HFFc6 (cell line): Measurements from ENCODE around the gene TTLL5. TPM values are rescaled to one million over a fixed set of nuclear protein-coding genes. Genes with fewer than 3 reads are reported as not detected.

Experiments used
- DNase-seq: peaks from one replicate; pipeline ENCODE4 v3.0.0-alpha.2; 2018
- H3K27ac Mint-ChIP-seq: 2 replicates; pipeline ENCODE4 v1.8.0; 2020; ENCODE audit warnings: mild to moderate bottlenecking, mixed read lengths
- H3K27me3 Mint-ChIP-seq: 2 replicates; pipeline ENCODE4 v1.8.0; 2021; ENCODE audit warnings: mild to moderate bottlenecking, moderate library complexity, mixed read lengths; ENCODE audit not compliant: insufficient read depth
- H3K36me3 Mint-ChIP-seq: 2 replicates; pipeline ENCODE4 v1.8.0; 2021; ENCODE audit warnings: low read depth, mixed read lengths
- H3K4me1 Mint-ChIP-seq: 2 replicates; pipeline ENCODE4 v1.8.0; 2020; ENCODE audit warnings: low read depth, mixed read lengths
- H3K4me3 Mint-ChIP-seq: 2 replicates; pipeline ENCODE4 v1.8.0; 2020; ENCODE audit warnings: mild to moderate bottlenecking, moderate library complexity, mixed read lengths
- H3K9me3 Mint-ChIP-seq: 2 replicates; pipeline ENCODE4 v1.8.0; 2020; ENCODE audit warnings: mild to moderate bottlenecking, mixed read lengths
- total RNA-seq, 6 experiments: library from RNA; stranded (reverse); fragmentation: NEBNext Ultra II Directional; extraction: Animal tissue kit (Norgen Biotek cat#: 25700); gene quantifications; 2 replicates in 1 of 6; 3 replicates in 5 of 6; pipeline ENCODE4 v1.2.3, GENCODE V29; 2021
- TF ChIP-seq, protein P1 (sequence below): fragments of 200-600 bp; sonication (generic); IDR thresholded peaks from 2 replicates; pipeline ENCODE4 v1.5.0; 2021; ENCODE audit warnings: antibody characterized with exemption, mild to moderate bottlenecking

The TTLL5 gene
- total RNA-seq, 6 experiments from 2014 or later, result 22.0 to 28.9 (median 25.0) TPM

DNA sequence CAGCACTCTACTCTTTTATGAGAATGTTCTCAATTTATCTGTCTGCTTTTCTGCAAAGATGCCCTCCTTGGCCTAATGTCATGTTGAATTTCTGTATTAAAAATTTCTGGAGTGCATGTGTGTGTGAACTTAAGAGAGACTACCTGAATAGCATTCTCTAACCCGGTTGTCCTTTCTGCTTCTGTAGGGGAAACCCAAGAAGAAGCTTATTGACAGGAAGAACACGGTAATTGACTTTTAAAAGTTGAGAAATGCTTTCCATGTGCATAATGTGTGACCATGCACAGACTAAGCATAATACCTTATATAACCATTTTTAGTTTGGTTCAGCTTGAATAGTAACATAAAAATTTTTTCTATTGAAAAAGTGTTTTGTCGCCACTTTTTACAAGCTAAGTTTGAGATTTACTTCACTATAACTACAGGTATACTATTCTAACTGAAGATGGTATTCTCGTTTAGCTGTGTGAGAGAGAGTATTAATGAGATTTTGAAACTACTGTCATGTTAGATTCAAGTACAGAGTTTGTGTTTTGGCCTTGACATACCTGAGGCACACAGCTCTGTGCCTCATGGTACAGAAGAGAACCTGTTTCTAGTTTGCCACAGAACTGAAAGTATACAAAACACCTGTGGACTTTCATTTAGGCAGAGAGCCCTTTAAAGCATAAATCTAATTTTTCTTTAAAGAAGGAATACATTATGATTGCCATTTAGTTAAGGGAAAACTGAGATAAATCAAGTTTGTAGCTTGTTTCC is 96.8 kb downstream of the TTLL5 start:
- Mint-ChIP-seq H3K27ac (no peak overlapping the region), H3K4me1 (peaks cover 12% of the 10 kb centered on the region), H3K9me3 (no peaks in the 10 kb centered on the region), H3K36me3 (peaks cover 8% of the 10 kb centered on the region; the same call in 1 of the 2 replicates), H3K27me3 (no peaks in the 10 kb centered on the region; the same call in 1 of the 2 replicates), H3K4me3 (no peak overlapping the region)
- DNase-seq, result no peak
- TF ChIP-seq, protein P1, sequence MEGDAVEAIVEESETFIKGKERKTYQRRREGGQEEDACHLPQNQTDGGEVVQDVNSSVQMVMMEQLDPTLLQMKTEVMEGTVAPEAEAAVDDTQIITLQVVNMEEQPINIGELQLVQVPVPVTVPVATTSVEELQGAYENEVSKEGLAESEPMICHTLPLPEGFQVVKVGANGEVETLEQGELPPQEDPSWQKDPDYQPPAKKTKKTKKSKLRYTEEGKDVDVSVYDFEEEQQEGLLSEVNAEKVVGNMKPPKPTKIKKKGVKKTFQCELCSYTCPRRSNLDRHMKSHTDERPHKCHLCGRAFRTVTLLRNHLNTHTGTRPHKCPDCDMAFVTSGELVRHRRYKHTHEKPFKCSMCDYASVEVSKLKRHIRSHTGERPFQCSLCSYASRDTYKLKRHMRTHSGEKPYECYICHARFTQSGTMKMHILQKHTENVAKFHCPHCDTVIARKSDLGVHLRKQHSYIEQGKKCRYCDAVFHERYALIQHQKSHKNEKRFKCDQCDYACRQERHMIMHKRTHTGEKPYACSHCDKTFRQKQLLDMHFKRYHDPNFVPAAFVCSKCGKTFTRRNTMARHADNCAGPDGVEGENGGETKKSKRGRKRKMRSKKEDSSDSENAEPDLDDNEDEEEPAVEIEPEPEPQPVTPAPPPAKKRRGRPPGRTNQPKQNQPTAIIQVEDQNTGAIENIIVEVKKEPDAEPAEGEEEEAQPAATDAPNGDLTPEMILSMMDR, result no peak

DNA sequence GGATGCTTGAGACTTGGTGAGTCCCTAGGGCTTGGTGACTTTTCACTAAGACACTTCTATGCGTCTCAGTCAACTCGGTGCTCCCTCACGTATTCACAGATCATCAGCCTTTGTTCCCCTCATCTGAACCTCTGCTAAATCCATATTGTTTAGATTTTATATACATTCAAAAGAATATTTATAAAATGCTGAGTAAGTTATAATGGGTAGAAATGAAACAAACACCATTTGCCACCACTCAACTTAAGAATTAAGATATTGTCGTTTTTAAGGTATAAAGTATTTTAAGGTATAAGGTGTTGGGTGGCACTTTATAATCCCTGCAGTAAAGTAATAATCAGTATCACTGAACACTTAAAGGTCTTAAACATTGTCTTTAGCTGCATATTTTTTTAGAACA is 103.0 kb downstream of the TTLL5 start:
- no peaks in the 10 kb centered on the region for H3K9me3 Mint-ChIP-seq
- no peaks in the 10 kb centered on the region for H3K36me3 Mint-ChIP-seq
- TF ChIP-seq, protein P1, result no peak
- H3K4me1 Mint-ChIP-seq, result no peaks in the 10 kb centered on the region
- no peak for DNase-seq
- H3K27ac Mint-ChIP-seq, result no peak overlapping the region
- H3K4me3 Mint-ChIP-seq, result no peak overlapping the region
- H3K27me3 Mint-ChIP-seq, result no peaks in the 10 kb centered on the region

DNA sequence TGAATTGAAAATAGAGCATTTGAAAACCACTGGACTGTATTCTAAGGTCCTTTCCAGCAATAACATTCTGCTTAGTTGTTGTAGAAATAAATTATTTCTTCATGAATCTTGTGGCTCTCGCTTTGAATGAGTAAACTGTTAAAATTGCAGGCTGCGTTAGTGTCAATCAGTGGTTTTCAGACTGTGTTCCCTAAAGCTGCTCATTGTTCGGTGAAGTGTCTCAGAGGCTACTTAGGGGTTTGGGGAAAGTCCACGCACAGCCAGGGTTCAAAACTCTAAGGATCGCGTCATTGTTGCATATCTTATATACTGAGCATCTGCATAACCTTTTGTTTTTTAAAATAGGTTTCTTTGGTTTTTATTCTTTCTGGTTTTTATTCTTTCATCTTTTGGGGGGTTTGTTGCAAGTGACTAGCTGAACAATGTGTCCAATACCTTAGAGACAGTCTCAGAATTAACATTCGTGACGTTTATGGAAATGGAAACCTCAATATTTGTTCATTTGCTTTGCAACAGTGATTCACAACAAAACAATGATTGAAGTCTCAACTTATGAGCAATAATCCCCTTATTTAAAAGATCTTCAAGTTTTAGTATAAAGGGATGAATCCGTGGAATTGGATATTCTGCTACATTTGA is 108.1 kb downstream of the TTLL5 start:
- Mint-ChIP-seq H3K27me3 (no peaks in the 10 kb centered on the region), H3K4me1 (no peaks in the 10 kb centered on the region), H3K9me3 (no peaks in the 10 kb centered on the region), H3K27ac (no peak overlapping the region), H3K4me3 (no peak overlapping the region), H3K36me3 (0 out of 2 replicates have a peak, but pooled peaks cover 1% of the 10 kb centered on the region)
- TF ChIP-seq, protein P1, result no peak
- DNase-seq, result no peak

DNA sequence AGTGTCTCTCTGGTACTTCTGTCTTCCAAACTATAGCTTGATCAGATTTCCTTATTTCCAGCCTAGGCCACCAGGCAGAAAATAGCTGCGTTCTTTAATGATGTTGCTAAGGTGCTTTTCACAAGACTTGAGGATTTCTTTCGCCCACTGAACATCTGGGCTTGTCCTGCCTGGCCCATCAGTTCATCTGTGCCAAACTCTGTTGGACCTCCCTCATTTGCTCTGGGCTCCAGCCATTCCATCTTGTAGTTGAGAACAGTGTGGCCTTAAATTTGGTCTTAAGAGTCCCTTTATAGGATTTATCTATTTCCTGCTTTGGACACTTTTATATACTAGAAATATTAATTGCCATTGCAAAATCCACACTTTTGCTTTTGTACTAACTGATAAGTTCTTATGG is 109.6 kb downstream of the TTLL5 start:
- TF ChIP-seq, protein P1, result no peak
- Mint-ChIP-seq H3K27ac (no peak overlapping the region), H3K4me3 (no peak overlapping the region), H3K9me3 (no peaks in the 10 kb centered on the region), H3K27me3 (no peaks in the 10 kb centered on the region), H3K36me3 (0 out of 2 replicates have a peak, but pooled peaks cover 5% of the 10 kb centered on the region), H3K4me1 (no peaks in the 10 kb centered on the region)
- no peak for DNase-seq

DNA sequence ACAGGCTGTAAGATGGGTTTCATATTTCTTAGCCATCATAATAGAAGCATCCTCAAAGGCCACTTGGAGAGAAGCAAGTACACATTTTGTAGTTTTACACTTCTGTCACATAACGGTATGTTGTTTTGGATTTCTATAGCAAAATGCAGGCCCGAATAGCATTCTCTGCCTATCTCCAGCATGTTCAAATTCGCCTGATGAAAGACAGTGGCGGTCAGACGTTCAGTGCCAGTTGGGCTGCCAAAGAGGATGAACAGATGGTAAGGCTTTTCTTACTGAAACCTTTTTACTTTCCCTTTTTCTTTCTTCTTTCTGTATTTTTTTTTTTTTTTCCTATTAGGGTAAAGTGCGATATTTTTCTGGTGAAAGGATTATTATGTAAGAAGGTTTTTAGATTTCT is 110.5 kb downstream of the TTLL5 start:
- no peak overlapping the region for H3K27ac Mint-ChIP-seq
- TF ChIP-seq, protein P1, result no peak
- H3K27me3 Mint-ChIP-seq, result no peaks in the 10 kb centered on the region
- no peaks in the 10 kb centered on the region for H3K4me1 Mint-ChIP-seq
- H3K9me3 Mint-ChIP-seq, result no peaks in the 10 kb centered on the region
- no peak overlapping the region for H3K4me3 Mint-ChIP-seq
- H3K36me3 Mint-ChIP-seq, result 0 out of 2 replicates have a peak, but pooled peaks cover 9% of the 10 kb centered on the region
- DNase-seq, result no peak
